Measurements from ENCODE around the gene AQP9. TPM values are rescaled to one million over a fixed set of nuclear protein-coding genes. Genes with fewer than 3 reads are reported as not detected.

Gene AQP9
- total and polyA plus RNA-seq, 7 donors: 0.49 to 2.8 (median 0.60) TPM; not detected in 2

DNA sequence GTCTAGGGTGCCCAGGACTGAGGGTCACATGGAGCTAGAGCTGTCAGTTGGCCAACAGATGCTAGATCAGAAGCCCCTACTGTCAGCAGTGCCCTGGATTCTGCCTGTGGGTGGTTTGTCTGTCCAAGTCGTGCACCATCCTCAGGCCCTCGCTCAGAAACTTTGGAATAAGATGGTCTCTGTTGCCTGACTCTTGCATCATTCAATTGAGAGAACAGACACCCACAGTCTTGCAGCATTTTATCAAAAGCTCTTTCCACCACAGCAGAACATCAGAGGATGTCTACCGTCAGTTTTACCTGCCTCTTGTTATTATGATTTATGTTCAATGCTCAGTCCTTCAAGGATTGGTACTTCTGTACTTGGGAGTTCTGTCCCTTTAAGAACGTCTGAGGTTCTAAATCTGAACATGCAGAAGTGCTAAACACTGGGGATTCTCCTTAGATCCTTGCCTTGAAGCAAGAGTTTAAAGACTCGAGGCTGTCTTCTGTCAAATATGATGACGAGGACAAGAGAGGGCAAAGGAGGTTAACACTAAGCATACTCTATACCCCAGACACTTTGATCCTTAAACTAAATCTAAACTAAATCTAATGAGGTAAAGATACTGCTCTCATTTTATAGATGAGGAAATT lies 4.8 kb downstream of the AQP9 start:
- no peaks in the 10 kb centered on the region for H3K4me1 ChIP-seq
- H3K9me3 ChIP-seq: no peaks in the 10 kb centered on the region
- TF ChIP-seq POLR2A (IDR thresholded peaks at IDR 0.05) (no peak), EP300 (IDR thresholded peaks at IDR 0.05) (no peak), POLR2AphosphoS5 (IDR thresholded peaks at IDR 0.05) (no peak)
- TF ChIP-seq, protein P1, sequence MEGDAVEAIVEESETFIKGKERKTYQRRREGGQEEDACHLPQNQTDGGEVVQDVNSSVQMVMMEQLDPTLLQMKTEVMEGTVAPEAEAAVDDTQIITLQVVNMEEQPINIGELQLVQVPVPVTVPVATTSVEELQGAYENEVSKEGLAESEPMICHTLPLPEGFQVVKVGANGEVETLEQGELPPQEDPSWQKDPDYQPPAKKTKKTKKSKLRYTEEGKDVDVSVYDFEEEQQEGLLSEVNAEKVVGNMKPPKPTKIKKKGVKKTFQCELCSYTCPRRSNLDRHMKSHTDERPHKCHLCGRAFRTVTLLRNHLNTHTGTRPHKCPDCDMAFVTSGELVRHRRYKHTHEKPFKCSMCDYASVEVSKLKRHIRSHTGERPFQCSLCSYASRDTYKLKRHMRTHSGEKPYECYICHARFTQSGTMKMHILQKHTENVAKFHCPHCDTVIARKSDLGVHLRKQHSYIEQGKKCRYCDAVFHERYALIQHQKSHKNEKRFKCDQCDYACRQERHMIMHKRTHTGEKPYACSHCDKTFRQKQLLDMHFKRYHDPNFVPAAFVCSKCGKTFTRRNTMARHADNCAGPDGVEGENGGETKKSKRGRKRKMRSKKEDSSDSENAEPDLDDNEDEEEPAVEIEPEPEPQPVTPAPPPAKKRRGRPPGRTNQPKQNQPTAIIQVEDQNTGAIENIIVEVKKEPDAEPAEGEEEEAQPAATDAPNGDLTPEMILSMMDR (IDR thresholded peaks at IDR 0.05): no peak
- intact Hi-C loops (cut with DNase I): no loop called here
- no peaks in the 10 kb centered on the region for H3K36me3 ChIP-seq
- 68% methylated on average over 6 of the region's 6 CpGs for WGBS, 2 donors
- H3K4me3 ChIP-seq: no peak overlapping the region
- no peaks in the 10 kb centered on the region for H3K27me3 ChIP-seq
- DNase-seq: no peak
- no peak overlapping the region for H3K27ac ChIP-seq

DNA sequence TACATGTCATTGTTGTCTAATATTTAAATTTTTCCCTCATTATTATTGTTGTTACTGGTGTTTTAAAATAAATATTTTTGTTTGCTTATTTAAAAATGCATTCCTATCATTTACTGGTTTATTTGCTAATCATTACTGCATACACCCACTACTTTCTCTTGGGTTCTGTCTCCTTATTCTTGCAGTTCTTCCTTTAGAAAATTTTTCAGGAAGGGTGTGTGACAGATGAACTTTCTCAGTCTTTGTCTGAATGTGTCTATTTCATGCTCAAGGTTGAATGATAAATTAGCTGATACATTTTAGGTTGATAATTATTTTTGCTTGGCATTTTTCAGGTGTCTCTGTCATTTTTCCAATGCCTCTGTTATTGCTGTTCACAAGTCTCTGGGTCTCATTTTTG lies 7.4 kb downstream of the AQP9 start:
- Histone ChIP-seq H3K27me3 (no peaks in the 10 kb centered on the region), H3K4me1 (peaks cover 0 to 4% (median 0%) of the 10 kb centered on the region in 4 donors), H3K9me3 (no peaks in the 10 kb centered on the region), H3K27ac (no peak overlapping the region), H3K36me3 (no peaks in the 10 kb centered on the region), H3K4me3 (no peak overlapping the region)
- TF ChIP-seq, protein P1 (IDR thresholded peaks at IDR 0.05): no peak
- TF ChIP-seq POLR2AphosphoS5 (IDR thresholded peaks at IDR 0.05) (no peak), POLR2A (IDR thresholded peaks at IDR 0.05) (no peak), EP300 (IDR thresholded peaks at IDR 0.05) (no peak)
- DNase-seq: no peak
- intact Hi-C loops (cut with DNase I): no loop called here

DNA sequence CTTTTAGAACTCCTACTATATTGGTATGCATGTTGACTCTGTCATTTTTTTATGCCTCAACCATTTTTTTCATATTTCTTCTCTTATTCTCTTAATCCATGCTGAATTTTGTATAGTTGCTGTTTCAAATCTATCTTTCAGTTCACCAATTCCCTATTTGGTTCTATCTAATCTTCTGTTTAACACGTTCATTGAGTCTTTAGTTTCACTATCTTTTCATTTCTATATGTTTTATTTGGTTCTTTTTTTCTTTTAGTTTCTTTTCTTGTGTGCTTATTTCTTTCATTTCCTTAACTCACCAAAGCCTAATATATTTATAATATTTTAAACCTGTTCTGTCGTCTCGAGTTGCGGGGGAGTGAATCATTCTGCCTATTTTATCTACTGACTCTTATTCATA lies 8.0 kb downstream of the AQP9 start:
- H3K9me3 ChIP-seq: no peaks in the 10 kb centered on the region
- no peak for DNase-seq
- 85 to 88% methylated on average over 4 of the region's 4 CpGs for WGBS, 2 donors
- TF ChIP-seq EP300 (IDR thresholded peaks at IDR 0.05) (no peak), POLR2A (IDR thresholded peaks at IDR 0.05) (no peak), POLR2AphosphoS5 (IDR thresholded peaks at IDR 0.05) (no peak)
- TF ChIP-seq, protein P1 (IDR thresholded peaks at IDR 0.05): no peak
- peaks cover 0 to 4% (median 0%) of the 10 kb centered on the region in 4 donors for H3K4me1 ChIP-seq
- no peaks in the 10 kb centered on the region for H3K36me3 ChIP-seq
- intact Hi-C loops (cut with DNase I): no loop called here
- no peaks in the 10 kb centered on the region for H3K27me3 ChIP-seq
- H3K4me3 ChIP-seq: no peak overlapping the region
- peak overlapping the region in 1 of 4 donors; percentile 43 for H3K27ac ChIP-seq

DNA sequence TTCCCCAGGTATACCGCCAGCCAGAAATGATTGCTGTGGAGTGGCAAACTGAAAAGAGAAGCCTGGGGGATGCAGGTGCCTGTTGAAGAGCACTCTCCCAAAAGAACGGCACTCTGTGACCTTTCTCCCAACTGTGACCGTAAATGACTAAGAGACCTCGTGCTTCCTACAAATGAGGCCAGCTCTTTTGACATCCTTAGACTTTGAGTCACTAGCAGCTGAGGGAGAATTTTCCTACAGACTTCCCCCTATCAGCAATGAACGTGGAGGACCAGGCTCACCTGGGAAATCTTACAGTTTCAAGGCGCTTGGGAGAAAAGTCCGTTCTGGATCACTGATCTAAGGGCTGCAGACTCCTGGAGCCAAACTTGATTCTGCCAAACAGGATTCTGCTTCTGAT lies 8.6 kb downstream of the AQP9 start:
- H3K4me1 ChIP-seq: peaks cover 0 to 4% (median 0%) of the 10 kb centered on the region in 4 donors
- no peaks in the 10 kb centered on the region for H3K36me3 ChIP-seq
- no peak overlapping the region for H3K4me3 ChIP-seq
- no peaks in the 10 kb centered on the region for H3K27me3 ChIP-seq
- H3K9me3 ChIP-seq: no peaks in the 10 kb centered on the region
- 59 to 67% methylated on average over 7 of the region's 7 CpGs for WGBS, 2 donors
- intact Hi-C loops (cut with DNase I): no loop called here
- no peak for DNase-seq
- peak overlapping the region in 1 of 4 donors; percentile 43 for H3K27ac ChIP-seq
- TF ChIP-seq POLR2AphosphoS5 (IDR thresholded peaks at IDR 0.05): peak in 1 of 4 donors; percentile 17
- TF ChIP-seq, protein P1 (IDR thresholded peaks at IDR 0.05): no peak
- TF ChIP-seq EP300 (IDR thresholded peaks at IDR 0.05): no peak
- no peak for TF ChIP-seq POLR2A (IDR thresholded peaks at IDR 0.05)

DNA sequence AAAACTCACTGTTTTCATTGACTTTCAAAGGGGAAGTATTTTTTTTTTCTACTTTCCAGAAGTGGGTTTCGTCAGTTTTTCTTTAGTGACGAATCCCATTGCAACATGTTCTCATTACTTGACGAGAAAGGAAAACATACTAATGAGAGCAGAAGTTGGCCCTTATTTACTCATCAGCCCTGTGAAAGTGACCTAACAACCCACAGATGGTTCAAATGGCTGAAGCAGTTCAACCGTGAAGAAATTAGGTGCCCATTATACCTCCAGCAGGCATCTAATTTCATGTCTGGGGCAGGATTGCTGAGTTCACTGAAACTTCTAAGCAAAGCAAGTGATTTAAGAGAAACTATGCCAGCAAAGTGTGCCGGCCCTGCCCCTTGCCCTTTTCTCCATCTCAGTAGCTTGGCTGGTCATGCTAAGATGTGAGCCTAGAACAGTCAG lies 9.0 kb downstream of the AQP9 start:
- H3K27me3 ChIP-seq: no peaks in the 10 kb centered on the region
- no peak for DNase-seq
- no peak overlapping the region for H3K27ac ChIP-seq
- no peak overlapping the region for H3K4me3 ChIP-seq
- WGBS, 2 donors: 73 to 82% methylated on average over 5 of the region's 5 CpGs
- TF ChIP-seq, protein P1 (IDR thresholded peaks at IDR 0.05): no peak
- TF ChIP-seq POLR2A (IDR thresholded peaks at IDR 0.05): no peak
- TF ChIP-seq EP300 (IDR thresholded peaks at IDR 0.05): peak in 2 of 4 donors; percentile 28 to 73
- no peak for TF ChIP-seq POLR2AphosphoS5 (IDR thresholded peaks at IDR 0.05)
- intact Hi-C loops (cut with DNase I): no loop called here
- peaks cover 0 to 4% (median 0%) of the 10 kb centered on the region in 4 donors for H3K4me1 ChIP-seq
- H3K36me3 ChIP-seq: no peaks in the 10 kb centered on the region
- no peaks in the 10 kb centered on the region for H3K9me3 ChIP-seq

Measured in sigmoid colon (tissue), 7 donors.